Mesenchymal stem cell (in vitro differentiated cells and primary cell): ENCODE measurements around the gene DPF1.

Experiments
- DNase-seq: peaks from one replicate; pipeline ENCODE4 v3.0.0-alpha.2; 2013
- H2AFZ ChIP-seq: one replicate; pipeline ENCODE4 v1.6.1; 2013; ENCODE audit warnings: low read depth, mild to moderate bottlenecking, control low read depth, inconsistent platforms, low read length, moderate library complexity
- H2AK5ac ChIP-seq: 2 replicates; pipeline ENCODE4 v1.6.1; 2013; ENCODE audit warnings: low read length, moderate library complexity, mild to moderate bottlenecking, inconsistent platforms; ENCODE audit not compliant: severe bottlenecking
- H2BK120ac ChIP-seq: one replicate; pipeline ENCODE4 v1.6.1; 2013; ENCODE audit warnings: low read depth, mild to moderate bottlenecking, inconsistent platforms, low read length, moderate library complexity
- H2BK12ac ChIP-seq, 2 experiments: one replicate each; pipeline ENCODE4 v1.6.1; 2013; ENCODE audit warnings: inconsistent platforms in 2 of 2, low read length in 2 of 2, mild to moderate bottlenecking in 2 of 2, moderate library complexity in 2 of 2, control low read depth in 1 of 2
- H2BK15ac ChIP-seq: one replicate; pipeline ENCODE4 v1.6.1; 2013; ENCODE audit warnings: mild to moderate bottlenecking, low read depth, inconsistent platforms; ENCODE audit not compliant: poor library complexity, severe bottlenecking
- H2BK5ac ChIP-seq: 2 replicates; pipeline ENCODE4 v1.6.1; 2013; ENCODE audit warnings: low read depth, mild to moderate bottlenecking, low read length, control low read depth, inconsistent platforms; ENCODE audit not compliant: poor library complexity, severe bottlenecking
- H3K14ac ChIP-seq, 2 experiments: one replicate each; pipeline ENCODE4 v1.6.1; 2013; ENCODE audit warnings: inconsistent platforms in 2 of 2, low read length in 2 of 2, control low read depth in 1 of 2, mild to moderate bottlenecking in 1 of 2, moderate library complexity in 1 of 2
- H3K18ac ChIP-seq, 2 experiments: one replicate each; pipeline ENCODE4 v1.6.1; 2013; ENCODE audit warnings: inconsistent platforms in 2 of 2, low read length in 2 of 2, control low read depth in 1 of 2, low read depth in 1 of 2, mild to moderate bottlenecking in 1 of 2
- H3K23ac ChIP-seq, 2 experiments: one replicate each; pipeline ENCODE4 v1.6.1; 2013; ENCODE audit warnings: inconsistent platforms in 2 of 2, low read length in 2 of 2, mild to moderate bottlenecking in 2 of 2, moderate library complexity in 2 of 2, control low read depth in 1 of 2
- H3K27ac ChIP-seq: 2 replicates; pipeline ENCODE4 v1.5.1; 2013; ENCODE audit warnings: mild to moderate bottlenecking, moderate library complexity, low read length, control low read depth, inconsistent platforms; ENCODE audit not compliant: poor library complexity, severe bottlenecking
- H3K27me3 ChIP-seq, 2 experiments: 2 replicates each; pipeline versions ENCODE4 v1.6.1 to v1.7.0; 2013; ENCODE audit warnings: low read length in 2 of 2, mild to moderate bottlenecking in 2 of 2, moderate library complexity in 2 of 2, control low read depth in 1 of 2, inconsistent platforms in 1 of 2; ENCODE audit not compliant: control insufficient read depth in 1 of 2, insufficient read depth in 1 of 2
- H3K36me3 ChIP-seq, 2 experiments: 2 replicates each; pipeline versions ENCODE4 v1.6.1 to v1.7.0; 2013; ENCODE audit warnings: low read length in 2 of 2, control low read depth in 1 of 2, inconsistent platforms in 1 of 2, low read depth in 1 of 2, mild to moderate bottlenecking in 1 of 2; ENCODE audit not compliant: insufficient read depth in 2 of 2, control insufficient read depth in 1 of 2
- H3K4ac ChIP-seq, 2 experiments: one replicate each; pipeline ENCODE4 v1.6.1; 2013; ENCODE audit warnings: inconsistent platforms in 2 of 2, low read length in 2 of 2, mild to moderate bottlenecking in 2 of 2, moderate library complexity in 2 of 2, control low read depth in 1 of 2, low read depth in 1 of 2
- H3K4me1 ChIP-seq: 2 replicates; pipeline ENCODE4 v1.6.1; 2013; ENCODE audit warnings: low read depth, low read length, control low read depth; ENCODE audit not compliant: control insufficient read depth, insufficient read depth
- H3K4me2 ChIP-seq: 2 replicates; pipeline ENCODE4 v1.6.1; 2013; ENCODE audit warnings: low read length, mild to moderate bottlenecking, inconsistent platforms; ENCODE audit not compliant: poor library complexity, severe bottlenecking
- H3K4me3 ChIP-seq, 2 experiments: 2 replicates each; pipeline versions ENCODE4 v1.5.1 to v1.7.0; 2013; ENCODE audit warnings: low read length in 2 of 2, mild to moderate bottlenecking in 2 of 2, control low read depth in 1 of 2, low read depth in 1 of 2; ENCODE audit not compliant: insufficient read depth in 1 of 2
- H3K79me1 ChIP-seq: replicated peaks from 2 replicates; pipeline ENCODE4 v1.6.1; 2013; ENCODE audit warnings: mild to moderate bottlenecking, control low read depth, low read length, inconsistent platforms; ENCODE audit not compliant: poor library complexity, severe bottlenecking
- H3K9ac ChIP-seq: 2 replicates; pipeline ENCODE4 v1.7.0; 2013; ENCODE audit warnings: mild to moderate bottlenecking, low read length, moderate library complexity
- H3K9me3 ChIP-seq: 2 replicates; pipeline ENCODE4 v1.7.0; 2013; ENCODE audit warnings: mild to moderate bottlenecking, low read length; ENCODE audit not compliant: control insufficient read depth
- H4K8ac ChIP-seq: one replicate; pipeline ENCODE4 v1.6.1; 2013; ENCODE audit warnings: inconsistent platforms, mild to moderate bottlenecking, low read length, moderate library complexity
- H4K91ac ChIP-seq: one replicate; pipeline ENCODE4 v1.6.1; 2013; ENCODE audit warnings: mild to moderate bottlenecking, low read length, inconsistent platforms
- WGBS: methylation state at CpG from one replicate; pipeline ENCODE4 v1.1.7; 2013; ENCODE audit warnings: mixed read lengths; 5-methylcytosine and 5-hydroxymethylcytosine counted together

The DPF1 gene

DNA sequence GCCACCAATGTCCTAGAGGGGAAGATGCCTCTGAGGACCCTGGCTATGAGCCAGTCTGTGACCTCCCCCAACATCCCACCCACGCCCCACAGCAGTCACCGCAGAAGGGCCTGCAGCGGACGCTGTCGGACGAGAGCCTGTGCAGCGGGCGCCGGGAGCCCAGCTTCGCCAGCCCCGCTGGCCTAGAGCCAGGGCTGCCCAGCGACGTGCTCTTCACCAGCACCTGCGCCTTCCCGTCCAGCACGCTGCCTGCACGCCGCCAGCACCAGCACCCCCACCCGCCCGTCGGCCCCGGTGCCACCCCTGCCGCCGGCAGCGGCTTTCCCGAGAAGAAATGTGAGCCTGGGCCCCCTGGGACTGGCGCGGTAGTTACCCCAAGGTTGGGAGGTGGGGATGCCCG, 30.6 kb downstream of the DPF1 start:
- Histone ChIP-seq H3K36me3 (peaks cover 47 to 83% of the 10 kb centered on the region in 2 experiments), H2BK5ac (no peak overlapping the region), H2AFZ (no peak overlapping the region), H2BK15ac (no peak overlapping the region), H3K9me3 (no peaks in the 10 kb centered on the region), H2AK5ac (no peak overlapping the region), H3K9ac (no peak overlapping the region), H3K23ac (no peak overlapping the region), H3K4me1 (peaks cover 17% of the 10 kb centered on the region), H3K4ac (no peak overlapping the region), H2BK12ac (no peak overlapping the region), H2BK120ac (no peak overlapping the region), H3K27ac (no peak overlapping the region), H4K91ac (no peak overlapping the region), H3K79me1 (peaks cover 51% of the 10 kb centered on the region), H3K4me2 (no peak overlapping the region), H3K4me3 (no peak overlapping the region), H3K18ac (no peak overlapping the region), H3K27me3 (no peaks in the 10 kb centered on the region), H4K8ac (no peak overlapping the region), H3K14ac (no peak overlapping the region)
- no peak for DNase-seq
- 94% methylated on average over 29 of the region's 29 CpGs for WGBS

DNA sequence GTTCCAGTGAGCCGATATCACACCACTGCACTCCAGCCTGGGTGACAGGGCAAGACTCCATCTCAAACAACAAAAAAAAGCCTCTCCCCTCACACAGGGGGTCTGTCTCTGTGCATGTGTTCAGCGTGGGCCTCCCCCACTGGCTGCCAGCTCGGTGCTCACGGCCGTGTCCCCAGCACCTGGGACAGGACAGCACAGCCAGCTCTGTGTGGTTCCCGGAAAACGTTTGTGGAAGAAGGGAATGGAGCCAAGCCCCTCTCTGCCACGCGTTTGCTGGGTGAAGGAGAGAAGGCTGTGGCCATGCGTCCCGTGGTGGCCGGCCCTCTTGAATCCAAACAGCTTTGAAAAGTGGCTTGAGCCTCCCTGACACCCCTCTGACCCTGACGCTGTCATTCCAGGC, 32.3 kb downstream of the DPF1 start:
- no peak overlapping the region for H3K27ac ChIP-seq
- H2BK120ac ChIP-seq, result no peak overlapping the region
- no peak overlapping the region for H3K4me2 ChIP-seq
- H2AFZ ChIP-seq, result no peak overlapping the region
- H2BK5ac ChIP-seq, result no peak overlapping the region
- H2BK12ac ChIP-seq, result no peak overlapping the region
- H3K79me1 ChIP-seq, result peaks cover 43% of the 10 kb centered on the region
- H3K9ac ChIP-seq, result no peak overlapping the region
- H3K18ac ChIP-seq, result no peak overlapping the region
- H4K8ac ChIP-seq, result no peak overlapping the region
- no peak overlapping the region for H3K14ac ChIP-seq
- no peak for DNase-seq
- 89% methylated on average over 13 of the region's 13 CpGs for WGBS
- H4K91ac ChIP-seq, result no peak overlapping the region
- H3K23ac ChIP-seq, result no peak overlapping the region
- no peaks in the 10 kb centered on the region for H3K27me3 ChIP-seq
- H3K36me3 ChIP-seq, result peaks cover 31 to 67% of the 10 kb centered on the region in 2 experiments
- H3K4ac ChIP-seq, result no peak overlapping the region
- H3K4me3 ChIP-seq, result no peak overlapping the region
- no peaks in the 10 kb centered on the region for H3K9me3 ChIP-seq
- no peak overlapping the region for H2AK5ac ChIP-seq
- no peak overlapping the region for H2BK15ac ChIP-seq
- peaks cover 17% of the 10 kb centered on the region for H3K4me1 ChIP-seq

DNA sequence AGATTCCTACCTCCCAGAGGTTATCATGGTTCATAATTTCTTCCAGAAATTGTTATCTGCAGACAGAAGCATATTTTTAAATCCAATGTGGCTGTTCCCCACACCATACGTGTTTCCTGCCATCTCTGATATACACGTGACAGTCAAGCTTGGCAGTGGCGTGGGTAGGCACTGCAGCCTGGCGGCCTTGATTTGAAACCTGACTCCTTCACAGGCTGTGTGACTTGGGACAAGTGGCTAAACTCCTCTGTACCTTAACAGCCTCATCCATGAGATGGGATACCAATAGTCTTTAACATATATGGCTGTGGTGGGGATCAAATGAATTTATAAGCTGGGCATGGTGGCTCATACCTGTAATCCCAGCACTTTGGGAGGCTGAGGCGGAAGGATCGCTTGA, 33.2 kb downstream of the DPF1 start:
- Histone ChIP-seq H3K79me1 (peaks cover 37% of the 10 kb centered on the region), H3K18ac (no peak overlapping the region), H3K4ac (no peak overlapping the region), H2AK5ac (no peak overlapping the region), H3K23ac (no peak overlapping the region), H3K9ac (no peak overlapping the region), H3K27ac (no peak overlapping the region), H2BK15ac (no peak overlapping the region), H2AFZ (no peak overlapping the region), H3K4me3 (no peak overlapping the region), H3K36me3 (peaks cover 26 to 65% of the 10 kb centered on the region in 2 experiments), H3K4me2 (no peak overlapping the region), H3K14ac (no peak overlapping the region), H4K91ac (no peak overlapping the region), H3K9me3 (no peaks in the 10 kb centered on the region), H4K8ac (no peak overlapping the region), H2BK120ac (no peak overlapping the region), H2BK12ac (no peak overlapping the region), H2BK5ac (no peak overlapping the region), H3K27me3 (no peaks in the 10 kb centered on the region), H3K4me1 (peaks cover 17% of the 10 kb centered on the region)
- WGBS, result 96% methylated on average over 6 of the region's 6 CpGs
- no peak for DNase-seq

- peaks cover 17% of the 10 kb centered on the region for H3K4me1 ChIP-seq
- H3K9me3 ChIP-seq, result no peaks in the 10 kb centered on the region
- H2AFZ ChIP-seq, result no peak overlapping the region
- no peak overlapping the region for H3K23ac ChIP-seq
- peak overlapping the region; percentile 67 for H2BK5ac ChIP-seq
- no peak overlapping the region for H3K4me3 ChIP-seq
- no peak overlapping the region for H3K4me2 ChIP-seq
- 87% methylated on average over 5 of the region's 6 CpGs for WGBS
- peak overlapping the region; percentile 22 for H4K91ac ChIP-seq
- H3K18ac ChIP-seq, result no peak overlapping the region
- no peak overlapping the region for H2BK120ac ChIP-seq
- no peak for DNase-seq
- H2AK5ac ChIP-seq, result no peak overlapping the region
- H2BK12ac ChIP-seq, result no peak overlapping the region
- H3K4ac ChIP-seq, result no peak overlapping the region
- peaks cover 29 to 66% of the 10 kb centered on the region in 2 experiments for H3K36me3 ChIP-seq
- H3K79me1 ChIP-seq, result peaks cover 42% of the 10 kb centered on the region
- H3K14ac ChIP-seq, result peak overlapping the region in 1 of 2 experiments; percentile 36
- H4K8ac ChIP-seq, result no peak overlapping the region
- H3K9ac ChIP-seq, result no peak overlapping the region
- H3K27ac ChIP-seq, result no peak overlapping the region
- no peak overlapping the region for H2BK15ac ChIP-seq
- no peaks in the 10 kb centered on the region for H3K27me3 ChIP-seq
Measured at GRCh38 chr19:38190061-38190460, 34.0 kb downstream of the DPF1 start.
